Progenitor cell of endocrine pancreas (in vitro differentiated cells): Measurements from ENCODE around the gene RERE. TPM values are rescaled to one million over a fixed set of nuclear protein-coding genes. Genes with fewer than 3 reads are reported as not detected.

Source experiments
- DNase-seq: peaks from one replicate; pipeline ENCODE4 v3.0.0; 2021; ENCODE audit warnings: low spot score; ENCODE audit not compliant: unreplicated experiment
- H3K27ac Mint-ChIP-seq: 2 replicates; pipeline ENCODE4 v1.8.0; 2021; ENCODE audit warnings: mild to moderate bottlenecking, moderate library complexity, mixed read lengths
- H3K27me3 Mint-ChIP-seq: 2 replicates; pipeline ENCODE4 v1.8.0; 2021; ENCODE audit warnings: mixed read lengths
- H3K36me3 Mint-ChIP-seq: 2 replicates; pipeline ENCODE4 v1.8.0; 2022; ENCODE audit warnings: mixed read lengths; ENCODE audit not compliant: insufficient read depth
- H3K4me1 Mint-ChIP-seq: 2 replicates; pipeline ENCODE4 v1.8.0; 2021; ENCODE audit warnings: low read depth, mixed read lengths
- H3K4me3 Mint-ChIP-seq: 2 replicates; pipeline ENCODE4 v1.8.0; 2021; ENCODE audit warnings: low read depth, mild to moderate bottlenecking, moderate library complexity, mixed read lengths
- H3K9me3 Mint-ChIP-seq: 2 replicates; pipeline ENCODE4 v1.8.0; 2021; ENCODE audit warnings: low read depth, mixed read lengths
- total RNA-seq: library from RNA; stranded (reverse); gene quantifications from 2 replicates; pipeline ENCODE4 v1.2.1, GENCODE V29; 2021
- TF ChIP-seq, protein P1 (sequence below): fragments of 200-600 bp; sonication (generic); IDR thresholded peaks from one replicate; pipeline ENCODE4 v1.5.0; 2021; ENCODE audit warnings: antibody characterized with exemption, mild to moderate bottlenecking; ENCODE audit not compliant: unreplicated experiment

RERE gene
- total RNA-seq, 1 donor from 2014 or later, result 329 TPM

DNA sequence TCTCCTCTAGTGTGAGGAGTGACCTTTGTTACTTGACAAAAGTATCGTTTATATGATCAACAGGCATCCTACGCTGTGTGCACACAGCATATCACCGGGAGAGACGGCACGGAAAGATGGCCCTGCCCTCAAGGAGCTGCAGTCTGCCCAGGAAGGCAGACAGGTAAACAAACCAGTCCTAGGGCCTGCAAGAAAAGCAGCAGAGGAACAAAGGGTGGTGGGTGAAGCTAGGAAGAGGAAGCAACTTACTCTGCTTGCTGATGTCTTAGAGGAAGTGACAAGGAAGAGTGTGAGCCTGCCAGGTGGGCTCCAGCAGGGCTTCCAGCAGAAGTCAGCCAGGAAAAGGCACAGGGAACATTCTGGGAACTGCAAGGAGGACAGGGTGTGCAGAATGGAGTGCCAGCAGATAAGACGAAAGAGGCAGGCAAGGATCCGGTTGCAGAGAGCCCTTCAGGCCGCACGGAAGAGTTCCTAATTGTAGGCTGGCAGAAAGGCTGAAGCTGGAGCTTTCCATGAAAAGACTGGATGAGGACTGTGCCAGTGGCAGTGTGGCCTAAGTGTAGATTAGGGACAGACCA lies 392.8 kb downstream of the RERE start:
- TF ChIP-seq, protein P1, sequence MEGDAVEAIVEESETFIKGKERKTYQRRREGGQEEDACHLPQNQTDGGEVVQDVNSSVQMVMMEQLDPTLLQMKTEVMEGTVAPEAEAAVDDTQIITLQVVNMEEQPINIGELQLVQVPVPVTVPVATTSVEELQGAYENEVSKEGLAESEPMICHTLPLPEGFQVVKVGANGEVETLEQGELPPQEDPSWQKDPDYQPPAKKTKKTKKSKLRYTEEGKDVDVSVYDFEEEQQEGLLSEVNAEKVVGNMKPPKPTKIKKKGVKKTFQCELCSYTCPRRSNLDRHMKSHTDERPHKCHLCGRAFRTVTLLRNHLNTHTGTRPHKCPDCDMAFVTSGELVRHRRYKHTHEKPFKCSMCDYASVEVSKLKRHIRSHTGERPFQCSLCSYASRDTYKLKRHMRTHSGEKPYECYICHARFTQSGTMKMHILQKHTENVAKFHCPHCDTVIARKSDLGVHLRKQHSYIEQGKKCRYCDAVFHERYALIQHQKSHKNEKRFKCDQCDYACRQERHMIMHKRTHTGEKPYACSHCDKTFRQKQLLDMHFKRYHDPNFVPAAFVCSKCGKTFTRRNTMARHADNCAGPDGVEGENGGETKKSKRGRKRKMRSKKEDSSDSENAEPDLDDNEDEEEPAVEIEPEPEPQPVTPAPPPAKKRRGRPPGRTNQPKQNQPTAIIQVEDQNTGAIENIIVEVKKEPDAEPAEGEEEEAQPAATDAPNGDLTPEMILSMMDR, result no peak
- DNase-seq, result no peak

DNA sequence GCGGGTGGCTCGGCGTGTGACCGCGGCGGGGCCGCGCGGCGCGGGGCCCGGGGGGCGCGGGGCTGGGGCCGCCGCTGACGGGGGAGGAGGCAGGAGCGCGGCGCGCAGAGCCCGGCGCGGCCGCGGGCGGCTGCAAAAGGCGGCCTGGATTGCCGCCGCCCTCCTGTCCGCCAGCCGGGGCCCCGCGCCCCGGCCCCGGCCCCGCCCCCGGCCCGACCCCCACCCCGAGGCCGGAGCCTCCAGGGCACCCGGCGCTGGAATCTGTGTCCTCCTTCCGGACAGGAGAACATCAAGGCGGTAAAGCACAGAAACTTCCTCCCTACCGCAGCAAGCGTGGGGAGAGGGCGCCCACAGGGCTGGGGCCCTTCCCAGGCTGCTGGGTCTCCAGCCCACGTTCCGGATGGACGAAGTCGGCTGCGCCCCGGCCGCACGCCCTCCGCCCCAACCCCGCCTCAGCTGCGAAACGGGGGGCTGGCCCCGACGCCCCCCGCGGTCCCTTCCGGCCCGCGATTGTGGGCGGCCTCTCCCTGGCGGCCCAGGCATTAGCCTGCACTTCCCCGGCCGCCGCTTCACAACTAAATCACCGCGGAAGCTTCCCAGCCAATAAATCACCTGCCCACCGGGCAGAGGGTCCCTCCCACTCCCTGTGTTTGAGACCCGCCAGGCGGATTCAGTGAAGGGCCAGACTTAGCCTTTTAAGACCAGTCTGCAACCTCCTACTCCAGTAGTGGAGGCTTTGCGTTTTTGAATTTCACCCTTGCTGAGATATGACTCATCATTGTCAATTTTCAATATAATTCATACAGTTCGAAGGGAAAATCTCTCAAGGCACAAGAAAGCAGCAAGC lies 393.5 kb downstream of the RERE start:
- peak overlapping the region; percentile 74 for H3K4me3 Mint-ChIP-seq
- H3K27me3 Mint-ChIP-seq, result no peaks in the 10 kb centered on the region
- peak overlapping the region; percentile 88 for H3K27ac Mint-ChIP-seq
- H3K36me3 Mint-ChIP-seq, result peaks cover 1% of the 10 kb centered on the region
- no peaks in the 10 kb centered on the region for H3K9me3 Mint-ChIP-seq
- H3K4me1 Mint-ChIP-seq, result peaks cover 26% of the 10 kb centered on the region
- peak; percentile 59 for DNase-seq
- TF ChIP-seq, protein P1, result no peak

More for the DNA sequence above, 392.8 kb downstream of the RERE start:
- H3K9me3 Mint-ChIP-seq, result no peaks in the 10 kb centered on the region
- peak overlapping the region; percentile 74 for H3K4me3 Mint-ChIP-seq
- H3K36me3 Mint-ChIP-seq, result peaks cover 1% of the 10 kb centered on the region
- H3K27ac Mint-ChIP-seq, result peak overlapping the region; percentile 88
- H3K4me1 Mint-ChIP-seq, result peaks cover 26% of the 10 kb centered on the region
- no peaks in the 10 kb centered on the region for H3K27me3 Mint-ChIP-seq

DNA sequence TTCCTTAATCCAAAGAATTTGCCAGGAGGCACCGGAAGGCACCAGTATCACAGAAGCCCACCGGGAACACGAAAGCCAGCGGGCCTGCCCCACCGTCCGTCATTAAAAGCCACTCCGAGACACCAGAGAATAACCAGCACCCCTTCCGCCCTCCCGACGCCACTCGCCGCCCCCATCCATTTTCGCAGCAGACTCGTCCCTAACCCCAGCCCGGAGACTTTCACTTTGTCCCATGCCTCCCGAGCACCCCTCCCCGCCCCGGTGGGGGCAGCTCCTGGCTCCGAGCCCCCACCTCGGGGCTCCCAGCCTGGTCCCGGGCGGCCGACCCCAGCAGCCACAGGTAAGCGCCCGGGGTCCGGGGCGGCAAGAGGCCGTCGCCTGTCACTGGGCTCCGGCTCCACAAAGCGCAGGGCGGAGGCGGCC lies 394.2 kb downstream of the RERE start:
- no peak overlapping the region for H3K27ac Mint-ChIP-seq
- H3K9me3 Mint-ChIP-seq, result no peaks in the 10 kb centered on the region
- H3K4me1 Mint-ChIP-seq, result peaks cover 31% of the 10 kb centered on the region
- no peaks in the 10 kb centered on the region for H3K27me3 Mint-ChIP-seq
- H3K4me3 Mint-ChIP-seq, result no peak overlapping the region
- TF ChIP-seq, protein P1, result no peak
- DNase-seq, result no peak
- peaks cover 1% of the 10 kb centered on the region for H3K36me3 Mint-ChIP-seq

DNA sequence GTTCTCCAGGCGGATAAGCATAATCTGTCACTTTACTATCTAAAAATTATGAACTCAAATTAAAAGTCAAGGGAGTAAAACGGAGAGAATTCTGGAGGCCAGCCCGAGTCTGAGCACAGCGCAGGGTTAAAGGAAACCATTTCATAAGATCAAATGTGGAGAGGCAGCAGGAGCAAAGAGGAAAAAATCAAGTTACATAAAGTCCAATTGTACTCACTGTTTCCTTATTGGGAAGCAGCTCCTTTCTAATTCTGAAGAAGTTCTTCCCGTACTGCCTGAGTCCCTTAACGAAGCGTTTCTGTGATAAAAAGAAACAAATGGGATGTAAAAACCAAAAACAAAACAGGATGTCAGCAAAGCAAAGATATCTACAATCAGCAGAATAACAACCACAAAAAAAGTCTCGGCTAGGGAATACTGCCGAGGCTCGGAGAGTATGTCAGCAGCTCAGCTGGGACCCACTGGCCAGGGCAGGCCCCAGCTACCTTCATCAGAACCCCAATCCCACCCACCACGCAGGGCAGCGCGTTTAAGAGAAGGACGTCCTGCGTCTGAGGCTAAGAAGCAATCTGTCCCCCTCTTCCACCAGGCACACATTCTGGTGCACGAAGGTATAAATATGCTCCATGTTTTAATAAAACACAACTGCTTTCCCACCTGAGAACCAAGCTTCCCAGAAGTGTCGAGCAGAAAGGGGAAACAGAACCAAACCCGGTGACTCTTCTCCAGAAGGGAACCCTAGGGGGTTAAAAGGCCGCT lies 394.8 kb downstream of the RERE start:
- Mint-ChIP-seq H3K9me3 (no peaks in the 10 kb centered on the region), H3K27me3 (no peaks in the 10 kb centered on the region), H3K36me3 (peaks cover 2% of the 10 kb centered on the region), H3K4me3 (no peak overlapping the region), H3K4me1 (peaks cover 36% of the 10 kb centered on the region), H3K27ac (no peak overlapping the region)
- TF ChIP-seq, protein P1, result no peak
- DNase-seq, result no peak

DNA sequence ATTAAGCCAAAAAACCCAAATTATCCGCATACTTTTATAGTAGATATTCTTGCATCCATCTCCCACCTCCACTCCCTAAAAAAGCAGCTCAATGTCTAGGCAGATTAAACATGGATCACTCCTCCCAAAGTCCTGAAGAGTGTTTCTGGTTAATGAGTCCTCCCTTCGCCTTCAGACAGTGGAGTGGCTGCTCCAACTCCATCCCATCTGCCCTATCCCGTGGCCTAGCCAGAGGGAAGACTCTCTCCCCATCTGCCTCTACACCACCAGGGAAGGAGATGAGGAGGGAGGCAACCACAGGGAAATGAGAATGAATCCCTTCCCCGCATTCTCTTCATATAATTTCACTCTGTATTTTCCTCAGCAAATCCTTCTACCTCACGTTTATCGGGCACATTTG lies 395.7 kb downstream of the RERE start:
- no peaks in the 10 kb centered on the region for H3K9me3 Mint-ChIP-seq
- no peaks in the 10 kb centered on the region for H3K27me3 Mint-ChIP-seq
- H3K36me3 Mint-ChIP-seq, result peaks cover 4% of the 10 kb centered on the region
- H3K4me1 Mint-ChIP-seq, result peaks cover 38% of the 10 kb centered on the region
- TF ChIP-seq, protein P1, result no peak
- no peak overlapping the region for H3K27ac Mint-ChIP-seq
- H3K4me3 Mint-ChIP-seq, result no peak overlapping the region
- no peak for DNase-seq
